NCI-H1930 (cell line): ENCODE results near the gene GRIK2.

Source experiments
- DNase-seq, 2 experiments: peaks; one replicate each; lab custom pipeline; 2025; lab: John Stamatoyannopoulos, UW

GRIK2 gene

DNA sequence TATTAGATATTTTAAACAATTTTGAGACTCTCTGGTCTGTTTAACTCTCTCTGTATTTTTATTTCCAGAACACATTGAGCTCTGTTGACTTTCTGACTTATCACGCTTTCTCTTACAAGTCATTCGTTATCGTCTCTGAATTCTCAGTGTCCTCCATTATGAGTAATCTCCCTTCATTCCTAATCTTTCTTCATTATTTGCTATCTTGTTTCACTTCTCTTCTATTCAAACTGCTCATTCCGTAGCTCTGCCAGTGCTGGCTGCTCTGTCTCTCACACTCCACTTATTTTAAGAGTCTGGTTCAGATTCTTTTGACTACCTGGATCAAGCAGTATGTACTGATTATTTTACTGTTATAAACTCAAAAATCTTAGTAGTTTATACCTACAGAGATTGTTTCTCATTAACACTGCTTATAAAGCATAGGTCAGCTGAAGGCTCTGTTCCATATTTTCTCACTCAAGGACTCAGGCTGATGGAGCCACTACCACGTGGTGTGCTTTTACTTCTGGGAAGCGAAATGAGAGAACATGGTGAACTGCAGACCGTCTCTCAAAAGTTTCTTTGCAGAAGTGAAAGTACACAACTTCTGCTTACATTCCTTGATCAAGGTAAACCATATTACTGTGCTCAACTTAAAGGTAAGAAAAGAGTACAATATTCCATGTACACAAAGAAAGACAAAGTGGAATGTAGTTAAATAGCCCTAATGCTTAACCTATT lies 485.2 kb downstream of the GRIK2 start:
- no peak for DNase-seq

DNA sequence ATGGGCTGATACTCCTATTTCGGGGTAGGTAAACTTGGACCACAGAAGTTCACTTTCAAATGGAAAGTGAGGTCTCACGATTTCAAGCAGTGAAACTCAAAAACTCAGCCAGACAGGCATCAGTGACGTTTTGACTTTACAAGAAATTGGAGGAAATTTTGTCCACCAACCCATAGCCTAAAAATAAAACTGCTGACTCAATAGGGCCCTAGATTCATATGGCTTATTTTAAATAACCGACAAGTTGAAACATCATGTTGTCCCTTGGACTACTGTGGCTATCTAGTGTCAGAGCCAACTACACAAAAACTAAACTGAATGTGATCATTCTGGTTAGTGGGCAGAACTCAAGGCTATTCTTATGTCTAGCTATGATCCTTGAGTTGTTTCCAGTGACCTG lies 486.3 kb downstream of the GRIK2 start:
- DNase-seq = no peak

DNA sequence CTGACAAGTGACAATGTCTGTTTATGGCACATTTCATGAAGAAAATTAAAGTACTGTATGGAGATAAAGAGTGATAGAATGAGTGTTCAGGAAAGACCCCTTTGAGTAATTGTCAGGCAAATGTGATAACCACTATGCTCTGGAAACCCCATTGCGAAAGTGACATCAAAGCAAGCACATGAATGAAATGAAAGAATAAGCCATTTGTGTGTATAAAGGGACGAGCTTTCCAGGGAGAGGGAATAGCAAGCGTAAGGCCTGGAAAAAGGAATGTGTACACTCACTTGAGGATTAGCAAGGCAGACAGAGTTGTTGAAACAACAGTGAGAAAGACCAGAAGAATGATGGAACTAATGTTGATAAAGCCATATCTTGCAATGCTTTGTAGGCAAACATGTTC lies 490.0 kb downstream of the GRIK2 start:
- no peak for DNase-seq

DNA sequence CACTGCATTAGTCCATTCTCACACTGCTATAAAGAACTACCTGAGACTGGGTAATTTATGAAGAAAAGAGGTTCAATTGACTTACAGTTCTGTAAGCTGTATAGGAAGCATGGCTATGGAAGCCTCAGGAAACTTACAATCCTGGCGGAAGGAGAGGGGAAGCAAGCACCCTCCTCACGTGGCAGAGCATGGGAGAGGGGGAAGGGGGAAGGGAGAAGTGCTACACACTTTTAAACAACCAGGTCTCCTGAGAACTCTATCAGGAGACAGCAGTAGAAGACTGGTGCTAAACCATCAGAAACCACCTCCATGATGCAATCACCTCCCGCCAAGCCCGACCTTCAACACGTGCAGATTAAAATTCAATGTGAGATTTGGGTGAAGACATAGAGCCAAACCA lies 494.0 kb downstream of the GRIK2 start:
- no peak for DNase-seq

DNA sequence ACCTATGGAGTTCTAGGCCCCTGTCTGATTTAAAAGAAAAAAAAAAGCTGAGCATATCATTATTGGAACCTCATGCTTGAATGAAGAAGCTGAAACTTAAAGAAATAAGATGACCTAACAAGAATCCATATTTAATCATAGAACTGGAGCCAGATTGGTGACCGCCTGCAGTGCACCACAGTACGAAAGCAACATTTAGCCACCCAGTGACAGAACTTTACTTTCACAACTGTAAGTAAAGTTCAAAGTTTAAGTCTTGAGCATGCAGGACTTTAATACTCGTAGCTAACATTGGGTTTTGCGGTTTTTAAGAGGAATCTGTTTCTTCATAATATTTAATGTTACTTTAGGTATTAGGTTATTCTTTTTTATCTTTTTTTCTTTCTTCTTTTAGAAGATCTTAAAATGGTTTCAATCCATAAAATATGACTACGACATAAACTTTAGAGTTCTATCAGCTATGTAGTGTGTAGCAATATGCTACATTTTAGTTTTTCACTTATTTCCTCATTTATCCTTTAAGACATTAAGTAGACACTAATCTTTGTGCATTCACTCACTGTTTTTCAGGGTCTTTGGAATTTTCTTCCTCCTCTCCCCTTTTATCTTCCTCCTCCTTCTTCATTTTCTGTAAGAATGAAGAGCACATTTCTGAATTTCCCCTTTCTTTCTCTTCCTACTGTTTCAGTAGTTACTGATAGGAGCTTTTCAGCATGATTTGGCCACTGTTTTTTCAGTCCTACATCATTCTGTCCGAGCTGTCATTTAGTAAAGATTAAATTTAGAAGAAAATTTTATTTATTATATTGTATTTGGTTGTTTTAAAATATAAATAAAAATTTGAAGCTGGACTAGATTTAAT lies 514.1 kb downstream of the GRIK2 start:
- DNase-seq = no peak

DNA sequence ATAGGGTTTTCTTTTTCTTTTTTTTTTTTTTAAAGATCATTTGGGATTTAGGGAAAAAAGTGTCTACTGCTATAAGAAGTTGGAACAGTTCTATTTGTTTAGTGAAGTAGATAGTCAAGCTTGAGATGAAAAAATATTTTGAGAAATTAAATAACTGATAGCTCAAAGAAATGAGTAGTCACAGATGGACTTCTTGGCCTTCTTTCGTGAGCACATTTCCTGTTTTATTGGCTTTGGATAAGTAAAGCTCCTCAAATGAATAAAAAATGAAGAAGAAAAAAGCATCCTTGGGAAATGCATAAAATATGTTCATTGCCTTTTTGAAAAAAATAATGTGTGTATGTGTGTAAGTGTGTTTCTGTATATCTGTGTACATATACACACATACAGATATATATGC lies 515.9 kb downstream of the GRIK2 start:
- no peak for DNase-seq

DNA sequence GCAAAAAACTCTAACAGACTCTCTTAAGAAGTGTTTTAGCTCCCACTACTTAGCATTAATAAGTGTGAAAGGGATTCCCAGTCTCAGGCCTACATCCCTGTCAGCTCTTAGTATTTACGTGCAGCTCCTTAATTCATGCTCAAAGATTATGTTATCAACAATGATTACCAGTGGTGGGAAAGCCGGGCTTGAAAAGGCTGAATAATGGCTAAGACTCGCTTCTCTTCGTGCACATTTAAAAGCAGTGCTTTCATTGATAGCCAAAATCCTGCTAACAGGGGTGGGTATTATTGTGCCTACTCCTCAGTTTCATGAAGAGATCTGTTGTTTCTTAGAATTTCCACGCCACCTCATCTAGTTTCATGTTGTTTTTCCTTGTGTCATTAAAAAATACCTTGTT lies 518.8 kb downstream of the GRIK2 start:
- DNase-seq = no peak

DNA sequence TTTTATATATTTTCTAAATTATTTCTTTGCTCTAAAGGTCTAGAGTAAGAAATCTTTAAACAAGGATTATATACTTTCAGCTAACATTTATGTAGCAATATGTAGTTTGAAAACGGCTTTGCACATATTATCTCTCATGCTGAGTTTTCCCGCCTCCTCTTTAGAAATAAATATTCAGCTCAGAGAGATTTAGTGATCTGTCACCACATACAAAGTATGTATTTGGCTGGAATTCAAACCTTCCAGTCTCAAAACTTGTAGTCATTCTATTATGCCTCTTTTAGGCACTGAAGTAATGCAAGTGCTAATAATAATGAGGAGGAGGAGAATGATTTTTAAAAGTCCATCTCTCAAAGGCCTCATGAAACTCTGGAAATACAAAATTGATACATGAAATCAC lies 525.0 kb downstream of the GRIK2 start:
- DNase-seq = no peak

DNA sequence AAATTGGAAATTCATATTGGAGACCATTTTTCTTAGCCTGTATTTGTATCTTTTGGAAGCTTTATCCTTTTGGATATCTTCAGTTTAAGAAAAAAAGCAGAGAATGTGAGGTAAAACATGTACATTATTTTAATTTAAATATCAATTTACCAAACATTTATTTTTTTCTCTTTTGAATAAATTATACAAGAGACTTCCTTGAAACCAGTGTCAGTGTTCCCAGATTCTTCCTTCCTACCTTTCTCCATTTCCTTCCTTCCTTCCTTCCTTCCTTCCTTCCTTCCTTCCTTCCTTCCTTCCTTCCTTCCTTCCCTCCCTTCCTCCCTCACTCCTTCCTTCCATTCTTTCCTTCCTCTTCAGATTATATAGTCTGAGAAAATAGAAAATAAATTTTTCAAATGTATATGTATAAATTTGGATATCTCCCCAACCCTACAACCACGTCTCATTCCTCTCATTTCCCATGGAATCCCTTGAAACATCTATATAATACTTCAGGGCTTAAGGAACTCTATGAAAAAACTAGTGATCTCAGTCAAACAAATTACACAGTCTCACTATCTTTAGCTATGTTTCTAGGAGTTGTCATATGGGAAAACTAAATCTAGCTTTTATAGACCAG lies 528.4 kb downstream of the GRIK2 start:
- DNase-seq = no peak

DNA sequence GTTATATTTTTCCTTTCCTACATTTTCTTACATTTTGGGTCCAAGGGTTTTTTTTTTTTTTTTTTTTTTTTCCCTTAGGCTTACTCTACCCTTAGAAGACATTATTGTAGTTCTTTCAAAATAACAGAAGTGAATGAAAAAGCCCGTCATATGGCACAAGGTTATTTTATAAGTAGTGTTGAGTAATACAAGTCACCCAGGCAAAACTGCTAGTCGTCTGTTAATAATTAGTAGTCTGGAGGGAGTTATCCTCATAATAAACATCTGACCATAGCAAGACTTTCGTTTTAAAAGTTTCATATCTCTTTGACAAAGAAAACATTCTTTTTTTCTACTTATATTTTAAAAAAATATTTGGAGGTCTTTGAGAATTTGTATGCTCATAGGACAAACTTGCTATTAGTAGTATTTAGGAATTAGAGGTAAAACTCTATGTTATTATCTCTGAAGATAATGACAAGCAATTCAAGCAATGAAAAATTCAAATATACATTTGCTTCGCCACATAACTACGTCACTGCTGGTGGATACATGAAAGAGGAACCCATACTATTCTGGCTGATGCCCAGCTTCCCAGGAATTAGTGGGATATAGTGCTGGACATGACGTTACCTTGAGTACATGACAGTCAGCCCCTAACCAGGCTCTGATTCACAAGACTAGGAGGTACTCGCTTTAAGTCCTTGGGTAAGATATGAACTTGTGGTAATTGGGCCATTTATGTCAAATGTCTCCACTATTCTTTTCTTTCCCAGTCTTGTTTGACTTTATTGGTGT lies 532.8 kb downstream of the GRIK2 start:
- DNase-seq = no peak

DNA sequence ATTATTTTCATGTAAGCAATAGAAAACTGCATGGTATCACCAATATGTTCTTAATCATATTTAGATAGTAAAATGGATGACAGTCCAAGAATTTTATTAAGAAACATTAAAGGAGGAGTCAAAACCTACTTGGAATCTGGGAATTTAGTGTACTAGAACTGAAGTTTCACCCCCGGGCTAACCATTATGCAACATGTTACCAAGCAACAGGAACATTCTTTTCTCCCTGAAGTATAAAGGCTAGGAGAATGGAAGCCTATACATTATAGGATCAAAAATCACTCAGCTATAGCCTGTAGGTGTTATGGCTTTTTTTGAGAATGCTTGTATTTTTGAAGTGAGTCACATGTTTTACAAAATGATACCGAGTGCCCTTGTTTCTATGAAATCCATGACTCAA lies 538.3 kb downstream of the GRIK2 start:
- no peak for DNase-seq

DNA sequence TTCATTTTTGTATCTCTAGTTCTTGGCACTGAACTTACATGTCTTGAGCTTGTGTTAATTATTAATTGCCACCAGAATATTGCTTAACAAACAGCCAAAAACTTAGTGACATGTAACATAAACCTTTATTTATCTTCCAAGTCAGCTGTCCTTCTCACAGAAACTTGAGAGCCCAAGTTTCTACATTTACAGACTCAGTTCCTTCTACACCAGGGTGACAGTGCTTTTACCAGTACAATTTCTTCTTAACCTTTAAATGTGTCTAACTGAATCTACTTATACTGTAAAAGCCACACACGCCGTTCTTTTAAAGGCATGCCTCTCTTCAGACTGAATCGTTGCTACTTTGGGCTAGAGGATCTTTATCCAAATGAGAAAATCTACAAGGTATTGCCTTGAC lies 539.2 kb downstream of the GRIK2 start:
- DNase-seq = no peak

DNA sequence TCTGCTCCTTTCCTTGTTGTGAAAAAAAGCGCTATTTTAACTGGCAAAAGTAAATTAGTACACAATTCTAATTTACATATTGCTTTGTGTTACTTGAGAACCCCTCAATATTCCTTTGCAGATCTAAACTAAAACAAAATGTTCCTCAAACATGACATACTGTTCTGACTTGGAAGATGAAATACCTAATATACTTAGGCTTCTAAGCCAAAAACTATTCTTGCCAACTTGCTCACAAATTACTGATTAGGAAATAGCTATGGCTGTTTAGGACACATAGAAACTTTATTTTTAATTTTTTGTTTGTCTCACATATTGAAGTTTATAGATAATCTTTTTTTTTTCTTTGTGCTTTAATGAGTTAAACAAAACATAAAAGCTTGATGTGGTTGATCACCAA lies 542.2 kb downstream of the GRIK2 start:
- no peak for DNase-seq

DNA sequence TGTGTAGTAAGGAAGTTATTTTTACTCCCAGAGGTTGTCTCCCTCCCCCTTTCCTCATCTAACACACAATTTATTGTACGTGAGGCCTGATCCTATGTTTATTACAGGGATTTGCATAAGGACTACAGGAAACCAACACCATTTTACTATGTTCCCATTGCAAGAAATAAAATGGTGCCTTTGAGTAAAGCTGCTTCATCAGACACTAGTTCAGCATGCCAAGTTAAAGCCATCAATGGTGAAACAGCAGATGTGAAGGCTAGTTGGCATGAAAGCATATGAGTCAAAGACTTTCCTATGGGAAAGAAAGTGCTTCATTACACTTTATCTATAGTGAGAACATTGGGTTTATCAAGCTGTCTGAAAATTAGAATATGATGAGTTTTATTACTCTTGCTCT lies 543.0 kb downstream of the GRIK2 start:
- no peak for DNase-seq

DNA sequence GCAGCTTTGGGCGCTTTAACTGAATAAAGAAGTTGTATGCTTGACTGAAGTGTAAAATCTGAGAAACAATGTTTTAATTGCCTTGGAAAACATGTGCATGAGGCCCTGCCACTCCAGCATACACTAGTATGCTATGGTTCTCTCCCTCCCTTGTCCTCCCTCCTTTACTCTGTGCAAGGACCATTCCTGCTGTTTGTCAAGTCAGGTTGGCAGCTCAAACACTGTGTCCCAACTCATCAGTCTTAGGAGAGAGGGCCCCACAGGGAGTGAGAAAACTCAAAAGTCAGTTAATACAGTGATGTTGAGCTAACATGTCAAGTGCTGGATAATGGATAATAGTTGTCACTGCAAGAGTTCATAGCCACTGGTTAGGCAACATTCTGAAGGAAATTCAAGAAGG lies 543.6 kb downstream of the GRIK2 start:
- DNase-seq = no peak

DNA sequence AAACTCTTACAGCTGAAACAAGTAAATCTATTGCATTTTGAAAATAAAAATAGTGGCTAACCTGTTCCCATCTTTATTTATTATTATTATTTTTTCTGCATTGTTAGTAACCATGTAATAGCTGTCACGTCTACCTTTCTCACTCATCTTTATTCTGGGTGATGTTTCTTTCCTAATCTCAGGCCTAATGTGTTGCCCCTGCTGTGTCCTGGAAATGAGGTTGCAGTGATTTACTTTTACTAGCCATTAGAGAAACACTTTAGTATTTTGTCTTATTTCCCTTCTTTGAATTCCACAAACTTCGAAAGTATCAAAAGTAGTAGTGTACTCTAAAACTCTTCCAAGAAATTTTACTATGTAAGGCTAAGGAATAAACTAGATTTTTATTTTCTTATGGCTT lies 546.9 kb downstream of the GRIK2 start:
- DNase-seq = no peak

DNA sequence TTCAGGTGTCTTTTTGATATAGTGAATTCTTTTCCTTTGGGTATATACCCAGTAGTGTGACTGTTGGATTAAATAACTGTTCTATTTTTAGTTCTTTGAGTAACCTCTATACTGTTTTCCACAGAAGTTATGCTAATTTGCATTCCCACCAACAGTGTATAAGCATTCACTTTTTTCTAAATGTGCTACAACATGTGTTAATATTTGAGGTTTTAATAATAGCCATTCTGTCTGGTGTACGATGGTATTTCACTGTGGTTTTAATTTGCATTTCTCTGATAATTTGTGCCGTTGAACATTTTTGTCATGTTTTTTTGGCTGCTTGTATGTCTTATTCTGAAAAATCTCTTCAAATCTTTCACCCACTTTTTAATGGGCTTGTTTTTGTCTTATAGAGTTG lies 563.5 kb downstream of the GRIK2 start:
- no peak for DNase-seq

DNA sequence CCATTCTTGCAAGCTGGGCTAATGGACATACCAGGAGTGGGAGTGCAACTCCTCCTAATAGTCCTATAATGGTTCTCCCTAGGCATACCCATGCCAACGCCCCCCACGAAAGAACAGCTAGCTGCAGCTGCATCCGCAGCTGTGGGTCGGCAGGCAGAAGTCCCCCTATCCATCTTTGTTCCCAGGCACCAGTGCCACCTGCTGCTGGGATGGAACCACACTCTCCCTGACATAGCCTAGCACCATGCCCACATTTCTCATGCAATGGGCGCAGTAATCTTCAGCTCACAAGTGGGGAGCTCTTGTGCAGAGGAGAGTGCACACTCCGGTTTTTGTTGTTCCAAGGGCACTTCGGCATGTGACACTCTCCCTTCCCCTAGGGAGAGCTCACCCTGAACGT lies 567.8 kb downstream of the GRIK2 start:
- no peak for DNase-seq

DNA sequence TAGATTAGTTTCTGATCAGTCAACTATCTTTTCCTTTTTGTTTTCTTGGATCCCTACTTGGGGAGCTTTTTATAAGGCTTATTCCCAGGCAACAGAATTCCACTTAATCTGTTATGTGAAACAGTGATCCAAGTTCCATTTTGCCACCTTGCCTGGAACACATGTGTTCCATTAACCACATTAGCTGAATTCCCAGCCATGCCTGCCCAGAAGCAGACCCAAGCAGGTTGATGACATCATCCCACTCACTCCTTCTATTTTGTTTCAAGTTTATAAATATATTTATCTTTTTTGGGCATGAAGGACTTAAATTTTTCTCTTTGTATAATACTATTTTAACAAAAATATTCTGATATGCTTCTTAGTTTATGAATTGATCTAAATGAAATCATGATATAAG lies 587.4 kb downstream of the GRIK2 start:
- DNase-seq = no peak

DNA sequence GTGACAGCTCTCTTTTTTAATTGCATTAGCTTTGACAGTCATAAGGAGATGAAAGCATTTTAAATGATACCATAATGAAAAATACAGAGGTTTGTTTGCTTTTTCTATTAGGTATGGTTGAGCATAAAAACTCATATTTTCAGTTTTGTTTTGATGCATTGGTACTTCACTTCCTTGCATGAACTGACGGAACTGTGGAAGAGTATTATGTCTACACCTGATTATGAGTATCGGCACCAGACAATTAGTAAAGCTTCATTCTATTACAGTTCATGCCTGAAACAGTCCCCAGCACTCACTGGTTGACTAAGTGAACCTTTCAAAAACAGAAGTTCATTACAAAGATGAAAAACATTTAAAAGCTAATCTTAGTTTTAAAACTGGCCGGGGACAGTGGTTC lies 593.0 kb downstream of the GRIK2 start:
- DNase-seq = no peak

DNA sequence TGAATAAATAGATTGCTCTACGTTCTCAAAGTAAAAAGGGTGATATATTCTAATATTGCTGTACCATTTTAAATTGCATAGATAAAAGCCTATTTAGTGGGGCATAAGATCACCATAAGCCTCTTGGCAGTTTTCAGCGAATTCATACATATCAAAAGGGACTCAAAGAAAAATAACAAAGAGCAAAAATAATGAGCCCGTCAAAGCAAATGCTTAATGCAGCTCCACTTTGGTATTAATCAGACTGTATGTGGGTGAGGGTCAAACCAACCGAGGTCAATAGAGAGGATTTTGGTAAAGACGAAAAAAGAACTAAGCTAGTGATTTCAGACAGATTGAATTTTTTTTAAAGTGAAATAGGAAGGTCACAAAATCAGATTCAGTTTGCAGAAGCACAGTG lies 598.8 kb downstream of the GRIK2 start:
- DNase-seq = no peak

DNA sequence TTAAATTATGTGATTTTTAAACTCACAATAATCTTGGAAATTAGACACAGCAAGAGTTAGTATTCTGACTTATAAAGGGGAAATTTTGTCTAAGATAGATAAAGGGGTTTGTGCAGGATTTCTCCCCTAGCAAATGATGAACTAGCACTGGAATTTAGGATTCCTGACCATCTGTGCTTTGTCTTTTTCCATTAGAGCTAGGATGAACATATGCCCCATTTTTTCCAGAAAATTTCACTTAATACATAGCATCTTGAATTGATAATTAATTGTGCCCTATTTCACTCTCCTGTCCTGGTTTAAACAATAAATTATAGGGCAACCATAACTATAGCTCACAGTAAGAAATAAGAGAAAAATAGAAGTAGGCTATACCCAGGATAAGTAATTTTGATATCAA lies 601.0 kb downstream of the GRIK2 start:
- DNase-seq = no peak
